Coronary artery (tissue), 2 donors: ENCODE data around the gene BMPR1A.

ENCODE experiments used
- DNase-seq: peaks from one replicate; pipeline ENCODE4 v3.0.0-alpha.2; 2017; ENCODE audit warnings: low spot score
- H3K27ac ChIP-seq, 2 donors: fragments of 200-600 bp; sonication (generic); one replicate each; pipeline ENCODE4 v1.5.1; 2016 to 2019
- H3K4me3 ChIP-seq: fragments of 200-600 bp; sonication (generic); 2 replicates; pipeline ENCODE4 v1.5.1; 2016; ENCODE audit warnings: mild to moderate bottlenecking, moderate library complexity
- TF ChIP-seq, protein P1 (sequence below): fragments of 200-600 bp; sonication (generic); IDR thresholded peaks from one replicate; pipeline ENCODE4 v1.5.1; 2019; ENCODE audit warnings: antibody characterized with exemption

BMPR1A gene

DNA sequence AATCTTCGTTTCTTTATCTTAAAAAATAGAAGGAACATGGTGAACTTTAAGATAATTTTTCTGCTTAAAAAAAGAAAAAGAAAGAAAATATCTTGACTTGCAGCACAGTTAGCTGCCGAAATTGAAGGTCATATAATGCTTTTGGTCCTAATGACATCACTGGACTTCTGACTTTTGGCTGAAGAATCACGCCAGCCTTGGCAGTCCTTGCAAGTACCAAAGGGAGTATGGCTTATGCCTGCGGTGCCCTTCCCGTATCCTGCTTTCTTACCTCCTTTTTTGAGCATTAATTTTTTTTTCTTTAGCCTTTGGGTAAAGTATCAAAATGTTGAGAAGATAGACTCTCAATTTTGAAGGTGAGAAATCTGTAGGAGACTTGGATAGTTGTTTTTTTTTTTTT, 7.0 kb downstream of the BMPR1A start:
- TF ChIP-seq, protein P1, sequence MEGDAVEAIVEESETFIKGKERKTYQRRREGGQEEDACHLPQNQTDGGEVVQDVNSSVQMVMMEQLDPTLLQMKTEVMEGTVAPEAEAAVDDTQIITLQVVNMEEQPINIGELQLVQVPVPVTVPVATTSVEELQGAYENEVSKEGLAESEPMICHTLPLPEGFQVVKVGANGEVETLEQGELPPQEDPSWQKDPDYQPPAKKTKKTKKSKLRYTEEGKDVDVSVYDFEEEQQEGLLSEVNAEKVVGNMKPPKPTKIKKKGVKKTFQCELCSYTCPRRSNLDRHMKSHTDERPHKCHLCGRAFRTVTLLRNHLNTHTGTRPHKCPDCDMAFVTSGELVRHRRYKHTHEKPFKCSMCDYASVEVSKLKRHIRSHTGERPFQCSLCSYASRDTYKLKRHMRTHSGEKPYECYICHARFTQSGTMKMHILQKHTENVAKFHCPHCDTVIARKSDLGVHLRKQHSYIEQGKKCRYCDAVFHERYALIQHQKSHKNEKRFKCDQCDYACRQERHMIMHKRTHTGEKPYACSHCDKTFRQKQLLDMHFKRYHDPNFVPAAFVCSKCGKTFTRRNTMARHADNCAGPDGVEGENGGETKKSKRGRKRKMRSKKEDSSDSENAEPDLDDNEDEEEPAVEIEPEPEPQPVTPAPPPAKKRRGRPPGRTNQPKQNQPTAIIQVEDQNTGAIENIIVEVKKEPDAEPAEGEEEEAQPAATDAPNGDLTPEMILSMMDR: no peak
- DNase-seq: no peak
- no peak overlapping the region for H3K4me3 ChIP-seq
- H3K27ac ChIP-seq: no peak overlapping the region

DNA sequence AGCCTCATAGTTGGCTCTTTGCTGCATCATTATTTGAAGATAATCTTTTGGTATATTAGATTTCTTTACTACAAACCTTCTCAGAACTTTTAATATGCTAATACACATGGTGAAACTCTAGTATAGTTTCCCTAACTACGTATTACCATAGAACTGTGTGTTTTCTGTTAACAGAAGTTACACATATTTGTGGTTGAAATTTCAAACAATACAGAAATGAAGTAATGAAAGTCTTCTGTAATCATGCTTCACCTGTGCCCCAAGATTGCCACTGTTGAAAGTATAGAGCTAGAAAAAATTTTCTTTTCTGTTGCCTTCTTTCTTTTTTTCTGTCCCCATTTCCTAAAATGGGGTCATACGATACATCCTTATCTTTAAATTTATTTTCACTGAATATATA, 9.1 kb downstream of the BMPR1A start:
- Histone ChIP-seq H3K4me3 (no peak overlapping the region), H3K27ac (no peak overlapping the region)
- DNase-seq: no peak
- TF ChIP-seq, protein P1: no peak

DNA sequence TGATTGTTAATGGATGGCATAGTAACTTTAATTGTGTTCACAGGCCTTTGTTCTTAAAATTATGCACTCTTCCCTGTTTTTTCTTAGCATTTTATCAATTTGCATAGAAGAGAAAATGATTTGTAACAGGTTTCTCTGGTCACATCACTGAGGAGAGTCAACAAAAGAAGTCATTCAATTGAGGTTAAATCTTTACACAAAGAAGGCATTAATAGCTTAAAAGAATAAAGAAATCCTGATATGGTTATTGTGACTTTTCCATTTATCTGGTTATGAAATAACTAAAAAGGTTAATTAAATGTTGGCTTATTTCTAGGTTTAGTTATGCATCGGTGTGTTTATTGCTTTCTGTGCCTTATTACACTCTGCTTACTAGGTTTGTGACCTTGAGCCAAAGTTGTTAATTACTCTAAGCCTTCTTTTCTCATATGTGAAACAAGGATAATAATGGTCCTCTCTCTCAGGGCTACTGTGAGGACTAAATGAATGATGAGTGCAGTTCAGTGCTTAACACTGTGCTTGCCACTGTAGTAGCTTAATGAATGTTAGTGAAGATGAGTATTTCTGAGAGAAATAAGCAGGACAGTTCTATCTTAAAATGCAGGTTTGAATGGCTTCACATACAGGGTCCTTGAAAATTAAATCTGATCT, 12.1 kb downstream of the BMPR1A start:
- TF ChIP-seq, protein P1: no peak
- no peak overlapping the region for H3K27ac ChIP-seq
- H3K4me3 ChIP-seq: no peak overlapping the region
- no peak for DNase-seq

DNA sequence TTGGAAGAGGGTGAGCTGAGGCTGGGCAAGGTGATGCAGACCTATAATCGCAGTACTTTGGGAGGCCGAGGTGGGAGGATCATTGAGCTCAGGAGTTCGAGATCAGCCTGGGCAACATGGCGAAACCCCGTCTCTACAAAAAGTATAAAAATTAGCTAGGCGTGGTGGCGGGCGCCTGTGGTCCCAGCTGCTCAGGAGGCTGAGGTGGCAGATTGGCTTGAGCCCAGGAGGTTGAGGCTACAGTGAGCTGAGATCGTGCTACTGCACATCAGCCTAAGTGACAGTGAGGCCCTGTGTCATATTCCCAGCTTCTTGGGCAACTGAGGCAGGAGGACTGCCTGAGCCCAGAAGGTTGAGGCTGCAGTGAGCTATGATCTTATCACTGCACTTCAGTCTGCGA, 13.6 kb downstream of the BMPR1A start:
- no peak overlapping the region for H3K4me3 ChIP-seq
- TF ChIP-seq, protein P1: no peak
- no peak overlapping the region for H3K27ac ChIP-seq
- no peak for DNase-seq

DNA sequence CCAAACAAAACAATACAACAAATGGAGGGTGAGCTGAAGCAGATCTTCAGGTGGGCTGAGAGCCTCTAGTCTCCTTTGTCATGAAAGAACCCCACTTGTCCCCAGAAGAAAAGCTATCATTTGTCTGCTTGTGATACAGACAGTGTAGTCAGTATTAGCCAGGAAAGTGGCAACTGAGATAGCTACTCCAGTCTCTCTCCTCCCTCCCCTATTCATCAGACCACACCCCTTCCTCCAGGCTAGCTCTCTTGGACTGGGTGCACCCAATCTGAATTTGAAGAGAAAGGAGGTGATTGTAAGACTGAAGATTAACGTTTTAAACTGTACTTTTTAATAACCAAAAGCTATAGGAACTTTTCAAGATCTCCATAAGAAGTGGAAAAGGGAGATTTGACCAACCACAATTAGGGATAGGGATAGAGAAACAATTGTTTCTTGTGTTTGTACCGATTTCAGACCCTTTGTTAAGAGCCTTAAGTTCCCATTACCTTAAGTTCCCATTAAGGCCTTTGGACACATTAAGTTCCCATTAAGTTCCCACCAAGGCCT, 14.1 kb downstream of the BMPR1A start:
- no peak for DNase-seq
- H3K27ac ChIP-seq: no peak overlapping the region
- no peak overlapping the region for H3K4me3 ChIP-seq
- TF ChIP-seq, protein P1: no peak

DNA sequence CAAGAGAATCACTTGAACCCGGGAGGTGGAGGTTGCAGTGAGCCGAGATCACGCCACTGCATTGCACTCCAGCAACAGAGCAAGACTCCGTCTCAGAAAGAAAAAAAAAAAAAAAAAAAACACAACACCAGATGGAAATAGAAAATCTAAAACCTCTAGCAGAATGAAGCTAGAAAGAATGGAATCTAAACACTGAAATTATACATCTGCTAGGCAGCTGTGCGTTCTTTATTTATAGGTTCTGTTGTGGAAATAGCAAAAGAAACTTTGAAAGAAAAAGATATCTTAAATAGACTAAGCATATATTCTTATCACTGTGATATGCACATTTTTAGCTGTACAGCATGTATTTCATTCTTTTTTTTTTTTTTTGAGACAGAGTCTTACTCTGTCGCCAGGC, 17.1 kb downstream of the BMPR1A start:
- no peak overlapping the region for H3K27ac ChIP-seq
- H3K4me3 ChIP-seq: no peak overlapping the region
- TF ChIP-seq, protein P1: no peak
- DNase-seq: no peak
